PC-9 (cell line): ENCODE measurements around the gene SRL.

Experiments
- CTCF ChIP-seq: fragments of 200-600 bp; sonication (generic); conservative IDR thresholded peaks from 2 replicates; pipeline ENCODE4 v1.6.1; 2017; ENCODE audit warnings: mixed run types, antibody characterized with exemption, mild to moderate bottlenecking, moderate library complexity
- EZH2 ChIP-seq: fragments of 200-600 bp; sonication (generic); IDR thresholded peaks from 2 replicates; pipeline ENCODE4 v1.8.0; 2017; ENCODE audit warnings: antibody characterized with exemption, low read depth

GRCh38 chr16:4215106-4215505 is 26.8 kb downstream of the SRL start:
- TF ChIP-seq CTCF = no peak
- TF ChIP-seq EZH2 = no peak
